ENCODE data around the gene AFTPH.

Gene AFTPH

DNA sequence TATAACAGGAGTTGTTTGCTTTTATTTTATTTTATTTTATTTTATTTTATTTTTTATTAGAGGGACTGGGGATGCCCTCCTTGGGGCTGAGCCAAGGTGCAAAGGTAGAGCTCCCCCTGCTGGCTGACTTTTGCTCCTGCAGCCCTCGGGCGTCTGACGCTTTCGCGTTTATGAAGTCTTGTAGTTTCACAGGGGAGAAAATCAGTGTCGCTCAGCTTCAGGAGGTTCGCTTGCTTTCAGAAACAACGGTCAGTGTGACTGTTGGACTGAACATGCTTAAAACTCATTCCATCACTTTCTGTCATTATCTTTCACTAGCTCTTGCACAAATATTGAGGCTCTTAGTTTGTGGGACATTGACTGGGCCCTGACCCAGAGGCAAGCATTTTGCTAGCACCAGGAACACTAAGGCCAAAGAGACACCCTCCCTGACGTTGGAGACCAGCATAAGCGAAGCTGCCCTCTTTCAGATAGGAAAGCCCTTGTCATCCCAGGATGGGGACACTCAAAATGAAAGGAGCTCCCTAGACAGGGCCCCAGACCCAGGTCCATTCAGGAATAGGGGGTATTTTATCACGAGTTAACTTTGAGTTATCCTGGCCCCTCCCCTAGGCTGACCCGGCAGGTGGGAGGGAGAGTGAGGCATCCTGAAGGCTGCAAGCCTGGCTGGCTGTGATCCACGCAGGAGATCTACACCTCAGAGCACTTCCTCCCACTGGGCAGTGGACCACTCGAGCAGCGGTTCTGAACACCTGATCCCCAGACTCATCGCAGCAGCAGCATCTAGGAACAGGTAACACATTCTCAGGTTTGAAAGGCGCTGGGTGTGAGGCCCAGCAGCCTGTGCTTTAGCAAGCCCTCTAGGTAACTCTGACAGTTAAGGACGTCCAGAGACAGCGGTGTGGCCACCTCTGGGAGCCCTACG lies 35.8 kb upstream of the AFTPH start:
- peak; percentile 68 for DNase-seq
- ATAC-seq (ENCODE audit: insufficient read depth, low read depth) = peak; percentile 91
- no peak overlapping the region for H3K4me3 ChIP-seq (ENCODE audit: low read depth in 1 of 2, low read length in 2 of 2)
- peak overlapping the region; percentile 30; the same call in 1 of the 2 replicates for H3K4me2 ChIP-seq (ENCODE audit: insufficient read depth, low read length)
- peaks cover 3% of the 10 kb centered on the region for H3K4me1 ChIP-seq (ENCODE audit: insufficient read depth, low read length)
- no peaks in the 10 kb centered on the region for H3K36me3 ChIP-seq (ENCODE audit: insufficient read depth, low read length)
- H3K9me3 ChIP-seq (ENCODE audit: insufficient read depth, low read length, severe bottlenecking) = no peaks in the 10 kb centered on the region
- TF ChIP-seq EZH2 (IDR thresholded peaks at IDR 0.05; ENCODE audit: borderline replicate concordance, low read depth, low read length, severe bottlenecking) = no peak
- TF ChIP-seq, protein P1, sequence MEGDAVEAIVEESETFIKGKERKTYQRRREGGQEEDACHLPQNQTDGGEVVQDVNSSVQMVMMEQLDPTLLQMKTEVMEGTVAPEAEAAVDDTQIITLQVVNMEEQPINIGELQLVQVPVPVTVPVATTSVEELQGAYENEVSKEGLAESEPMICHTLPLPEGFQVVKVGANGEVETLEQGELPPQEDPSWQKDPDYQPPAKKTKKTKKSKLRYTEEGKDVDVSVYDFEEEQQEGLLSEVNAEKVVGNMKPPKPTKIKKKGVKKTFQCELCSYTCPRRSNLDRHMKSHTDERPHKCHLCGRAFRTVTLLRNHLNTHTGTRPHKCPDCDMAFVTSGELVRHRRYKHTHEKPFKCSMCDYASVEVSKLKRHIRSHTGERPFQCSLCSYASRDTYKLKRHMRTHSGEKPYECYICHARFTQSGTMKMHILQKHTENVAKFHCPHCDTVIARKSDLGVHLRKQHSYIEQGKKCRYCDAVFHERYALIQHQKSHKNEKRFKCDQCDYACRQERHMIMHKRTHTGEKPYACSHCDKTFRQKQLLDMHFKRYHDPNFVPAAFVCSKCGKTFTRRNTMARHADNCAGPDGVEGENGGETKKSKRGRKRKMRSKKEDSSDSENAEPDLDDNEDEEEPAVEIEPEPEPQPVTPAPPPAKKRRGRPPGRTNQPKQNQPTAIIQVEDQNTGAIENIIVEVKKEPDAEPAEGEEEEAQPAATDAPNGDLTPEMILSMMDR (IDR thresholded peaks at IDR 0.05; ENCODE audit: borderline replicate concordance, extremely low read depth, low read length, poor library complexity, severe bottlenecking) = peak; percentile 89
- 0 out of 2 replicates have a peak overlapping the region, but pooled peaks have one; percentile 41 for H2AFZ ChIP-seq (ENCODE audit: low read depth, low read length)
- peaks cover 35% of the 10 kb centered on the region for H3K27me3 ChIP-seq (ENCODE audit: insufficient read depth, low read length, poor library complexity)
- H4K20me1 ChIP-seq (ENCODE audit: insufficient read depth, low read length) = peaks cover 4% of the 10 kb centered on the region; the same call in 1 of the 2 replicates
- no peak overlapping the region for H3K9ac ChIP-seq (ENCODE audit: low read depth, low read length)
- H3K27ac ChIP-seq (ENCODE audit: low read length) = no peak overlapping the region
- no peaks in the 10 kb centered on the region for H3K79me2 ChIP-seq (ENCODE audit: insufficient read depth, low read length)

GRCh38 chr2:64489081-64489751 lies 34.9 kb upstream of the AFTPH start:
- no peak for TF ChIP-seq EZH2 (IDR thresholded peaks at IDR 0.05; ENCODE audit: borderline replicate concordance, low read depth, low read length, severe bottlenecking)
- TF ChIP-seq, protein P1 (IDR thresholded peaks at IDR 0.05; ENCODE audit: borderline replicate concordance, extremely low read depth, low read length, poor library complexity, severe bottlenecking) = no peak
- no peak overlapping the region for H3K4me3 ChIP-seq (ENCODE audit: low read depth in 1 of 2, low read length in 2 of 2)
- H3K27me3 ChIP-seq (ENCODE audit: insufficient read depth, low read length, poor library complexity) = peaks cover 38% of the 10 kb centered on the region
- DNase-seq (no peak), ATAC-seq (ENCODE audit: insufficient read depth, low read depth) (peak; percentile 29; the same call in 1 of the 3 replicates)
- H3K9me3 ChIP-seq (ENCODE audit: insufficient read depth, low read length, severe bottlenecking) = no peaks in the 10 kb centered on the region
- no peak overlapping the region for H3K9ac ChIP-seq (ENCODE audit: low read depth, low read length)
- no peak overlapping the region for H3K27ac ChIP-seq (ENCODE audit: low read length)
- H3K36me3 ChIP-seq (ENCODE audit: insufficient read depth, low read length) = no peaks in the 10 kb centered on the region
- no peak overlapping the region for H2AFZ ChIP-seq (ENCODE audit: low read depth, low read length)
- H3K4me2 ChIP-seq (ENCODE audit: insufficient read depth, low read length) = no peak overlapping the region
- H3K4me1 ChIP-seq (ENCODE audit: insufficient read depth, low read length) = peaks cover 3% of the 10 kb centered on the region
- no peaks in the 10 kb centered on the region for H3K79me2 ChIP-seq (ENCODE audit: insufficient read depth, low read length)
- H4K20me1 ChIP-seq (ENCODE audit: insufficient read depth, low read length) = peaks cover 4% of the 10 kb centered on the region; the same call in 1 of the 2 replicates

GRCh38 chr2:64491426-64491825 lies 32.7 kb upstream of the AFTPH start:
- TF ChIP-seq EZH2 (IDR thresholded peaks at IDR 0.05; ENCODE audit: borderline replicate concordance, low read depth, low read length, severe bottlenecking) = no peak
- TF ChIP-seq, protein P1 (IDR thresholded peaks at IDR 0.05; ENCODE audit: borderline replicate concordance, extremely low read depth, low read length, poor library complexity, severe bottlenecking) = no peak
- ATAC-seq (ENCODE audit: insufficient read depth, low read depth) (no peak), DNase-seq (no peak)
- H3K4me2 ChIP-seq (ENCODE audit: insufficient read depth, low read length) = no peak overlapping the region
- H3K9me3 ChIP-seq (ENCODE audit: insufficient read depth, low read length, severe bottlenecking) = no peaks in the 10 kb centered on the region
- no peak overlapping the region for H3K4me3 ChIP-seq (ENCODE audit: low read depth in 1 of 2, low read length in 2 of 2)
- no peak overlapping the region for H3K27ac ChIP-seq (ENCODE audit: low read length)
- H2AFZ ChIP-seq (ENCODE audit: low read depth, low read length) = no peak overlapping the region
- peaks cover 3% of the 10 kb centered on the region for H3K4me1 ChIP-seq (ENCODE audit: insufficient read depth, low read length)
- no peaks in the 10 kb centered on the region for H3K36me3 ChIP-seq (ENCODE audit: insufficient read depth, low read length)
- no peak overlapping the region for H3K9ac ChIP-seq (ENCODE audit: low read depth, low read length)
- H3K79me2 ChIP-seq (ENCODE audit: insufficient read depth, low read length) = no peaks in the 10 kb centered on the region
- H4K20me1 ChIP-seq (ENCODE audit: insufficient read depth, low read length) = peaks cover 4% of the 10 kb centered on the region; the same call in 1 of the 2 replicates
- H3K27me3 ChIP-seq (ENCODE audit: insufficient read depth, low read length, poor library complexity) = peaks cover 29% of the 10 kb centered on the region

Data from DND-41 (cell line).